ENCODE results near the gene WFIKKN2. TPM values are rescaled to one million over a fixed set of nuclear protein-coding genes. Genes with fewer than 3 reads are reported as not detected.

Gene WFIKKN2
- total RNA-seq, 2 donors from 2014 or later: 0.14 TPM; not detected in 1

DNA sequence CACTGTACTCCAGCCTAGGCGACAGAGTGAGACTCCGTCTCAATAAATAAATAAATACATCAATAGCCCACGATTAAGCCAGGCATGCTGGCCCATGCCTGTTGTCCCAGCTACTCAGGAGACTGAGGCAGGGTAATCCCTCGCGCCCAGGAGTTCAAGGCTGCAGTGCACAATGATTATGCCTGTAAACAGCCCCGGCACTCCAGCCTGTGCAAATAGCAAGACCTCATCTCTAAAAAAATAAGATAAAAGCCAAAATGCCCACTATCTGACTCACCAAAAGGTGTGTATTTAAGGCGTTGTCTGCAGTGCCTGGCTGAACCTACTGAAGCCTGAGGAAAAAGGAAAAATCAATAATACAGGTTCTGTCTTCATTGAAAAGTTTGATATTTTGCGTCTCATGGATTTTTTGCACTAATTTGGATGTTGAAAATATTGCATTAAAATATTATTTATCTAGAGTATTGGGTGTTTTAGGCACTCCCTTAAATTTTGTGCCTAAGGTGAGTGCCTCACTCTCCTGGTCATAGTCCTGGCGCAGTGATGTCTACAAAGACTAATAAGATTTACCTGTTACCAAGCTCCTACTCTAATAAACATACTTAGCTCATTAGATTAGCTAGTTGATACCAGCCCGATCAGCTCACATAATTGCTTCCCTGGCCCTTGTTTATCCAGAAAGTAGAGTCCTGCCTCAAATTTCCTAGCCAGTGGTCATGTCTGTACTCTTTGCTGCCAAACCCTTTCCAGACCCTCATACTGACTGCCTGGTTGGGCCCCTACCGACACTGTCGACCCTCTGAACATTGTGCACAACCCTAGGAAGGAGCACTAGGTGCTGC, 55.5 kb downstream of the WFIKKN2 start:
- no peak for TF ChIP-seq CTCF (IDR thresholded peaks at IDR 0.05)
- Histone ChIP-seq H3K36me3 (no peaks in the 10 kb centered on the region), H3K4me3 (no peak overlapping the region), H3K27me3 (replicated peaks; ENCODE audit: insufficient read depth) (no peaks in the 10 kb centered on the region), H3K4me1 (ENCODE audit: control insufficient read depth in 1 of 2, low read depth in 2 of 2) (no peaks in the 10 kb centered on the region), H3K9me3 (no peaks in the 10 kb centered on the region), H3K27ac (no peak overlapping the region)
- no peak for DNase-seq (ENCODE audit: low spot score)
- no peak for ATAC-seq (ENCODE audit: insufficient number of reproducible peaks, low FRiP score, low read depth)

GRCh38 chr17:50891577-50891989, 56.2 kb downstream of the WFIKKN2 start:
- Histone ChIP-seq H3K4me1 (ENCODE audit: control insufficient read depth in 1 of 2, low read depth in 2 of 2) (no peaks in the 10 kb centered on the region), H3K4me3 (no peak overlapping the region), H3K36me3 (no peaks in the 10 kb centered on the region), H3K27ac (no peak overlapping the region), H3K9me3 (no peaks in the 10 kb centered on the region), H3K27me3 (replicated peaks; ENCODE audit: insufficient read depth) (no peaks in the 10 kb centered on the region)
- ATAC-seq (ENCODE audit: insufficient number of reproducible peaks, low FRiP score, low read depth) (no peak), DNase-seq (ENCODE audit: low spot score) (no peak)
- TF ChIP-seq CTCF (IDR thresholded peaks at IDR 0.05): no peak

Other genes with a start within 250 kb of the WFIKKN2 start
- 100 to 1,000 TPM in 1 of 2 donors, 10 to 100 TPM in 1; 72.7 to 143 TPM for gene ABCC3, start 200.7 kb upstream of the WFIKKN2 start, total RNA-seq
- gene ANKRD40, start 127.7 kb upstream of the WFIKKN2 start, total RNA-seq: 10 to 100 TPM; 38.6 to 61.9 TPM
- gene LUC7L3, start 116.0 kb upstream of the WFIKKN2 start, total RNA-seq: 100 to 1,000 TPM in 1 of 2 donors, 10 to 100 TPM in 1; 60.8 to 136 TPM
- not detected for gene ANKRD40CL, start 68.1 kb upstream of the WFIKKN2 start, total RNA-seq
- 10 to 100 TPM; 19.8 to 24.3 TPM for gene TOB1, start 30.8 kb downstream of the WFIKKN2 start, total RNA-seq

Data from thoracic aorta (tissue), 2 donors.